HFFc6 (cell line): ENCODE measurements around the gene DDR1. TPM values are rescaled to one million over a fixed set of nuclear protein-coding genes. Genes with fewer than 3 reads are reported as not detected.

Experiments used
- DNase-seq: peaks from one replicate; pipeline ENCODE4 v3.0.0-alpha.2; 2018
- H3K27ac Mint-ChIP-seq: 2 replicates; pipeline ENCODE4 v1.8.0; 2020; ENCODE audit warnings: mild to moderate bottlenecking, mixed read lengths
- H3K27me3 Mint-ChIP-seq: 2 replicates; pipeline ENCODE4 v1.8.0; 2021; ENCODE audit warnings: mild to moderate bottlenecking, moderate library complexity, mixed read lengths; ENCODE audit not compliant: insufficient read depth
- H3K36me3 Mint-ChIP-seq: 2 replicates; pipeline ENCODE4 v1.8.0; 2021; ENCODE audit warnings: low read depth, mixed read lengths
- H3K4me1 Mint-ChIP-seq: 2 replicates; pipeline ENCODE4 v1.8.0; 2020; ENCODE audit warnings: low read depth, mixed read lengths
- H3K4me3 Mint-ChIP-seq: 2 replicates; pipeline ENCODE4 v1.8.0; 2020; ENCODE audit warnings: mild to moderate bottlenecking, moderate library complexity, mixed read lengths
- H3K9me3 Mint-ChIP-seq: 2 replicates; pipeline ENCODE4 v1.8.0; 2020; ENCODE audit warnings: mild to moderate bottlenecking, mixed read lengths
- CTCF ChIP-seq: fragments of 200-600 bp; sonication (generic); IDR thresholded peaks from 2 replicates; pipeline ENCODE4 v1.5.0; 2021; ENCODE audit warnings: antibody characterized with exemption, mild to moderate bottlenecking
- total RNA-seq, 6 experiments: library from RNA; stranded (reverse); fragmentation: NEBNext Ultra II Directional; extraction: Animal tissue kit (Norgen Biotek cat#: 25700); gene quantifications; 2 replicates in 1 of 6; 3 replicates in 5 of 6; pipeline ENCODE4 v1.2.3, GENCODE V29; 2021

DDR1 gene
- total RNA-seq, 6 experiments from 2014 or later, result 28.0 to 42.5 (median 31.6) TPM

DNA sequence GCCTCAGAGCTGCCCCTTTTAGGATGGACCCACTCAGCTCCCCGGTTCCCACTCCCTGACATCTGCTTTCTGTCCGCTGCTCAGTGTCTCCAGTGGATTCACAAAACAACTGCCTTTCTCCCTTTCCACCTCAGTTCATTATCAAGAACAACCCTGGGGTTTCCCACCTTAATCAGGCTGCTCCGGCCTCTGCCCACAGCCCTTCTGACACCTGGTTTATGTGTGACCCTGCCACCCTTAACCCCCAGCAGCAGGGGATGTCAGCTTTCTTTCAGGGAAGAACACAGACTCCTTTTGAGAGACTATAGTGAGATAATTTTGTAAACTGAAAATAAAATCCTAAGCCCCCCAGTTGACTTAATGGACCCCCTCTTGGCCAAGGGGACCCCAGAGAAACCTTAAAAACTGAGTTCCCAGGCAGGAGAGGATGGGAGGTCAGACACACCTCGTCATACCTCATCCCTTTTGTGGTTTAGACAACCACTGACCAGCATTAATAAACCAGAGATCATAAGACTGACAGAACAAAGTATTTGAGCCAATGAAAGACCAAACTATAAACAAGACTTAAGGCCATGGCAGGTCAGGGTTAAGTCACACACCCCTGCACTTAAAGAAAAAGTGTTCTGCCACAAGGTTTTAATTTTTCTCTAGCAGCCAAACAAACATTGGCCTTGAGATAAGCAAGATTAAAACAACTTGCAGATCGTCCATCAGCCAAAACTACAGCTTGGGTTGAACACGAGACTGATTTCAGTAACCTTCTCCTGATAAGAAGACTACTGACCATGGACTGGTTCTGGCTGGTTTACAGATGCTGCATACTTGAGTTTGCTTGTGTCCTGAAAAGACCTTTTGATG lies 42.4 kb upstream of the DDR1 start:
- DNase-seq, result no peak
- H3K4me1 Mint-ChIP-seq, result peaks cover 36% of the 10 kb centered on the region
- peaks cover 5% of the 10 kb centered on the region for H3K27me3 Mint-ChIP-seq
- no peak overlapping the region for H3K27ac Mint-ChIP-seq
- H3K9me3 Mint-ChIP-seq, result no peaks in the 10 kb centered on the region
- H3K36me3 Mint-ChIP-seq, result no peaks in the 10 kb centered on the region
- no peak for TF ChIP-seq CTCF
- no peak overlapping the region for H3K4me3 Mint-ChIP-seq

- H3K36me3 Mint-ChIP-seq, result no peaks in the 10 kb centered on the region
- no peak overlapping the region for H3K27ac Mint-ChIP-seq
- no peak for DNase-seq
- TF ChIP-seq CTCF, result no peak
- H3K27me3 Mint-ChIP-seq, result peaks cover 5% of the 10 kb centered on the region
- peaks cover 37% of the 10 kb centered on the region for H3K4me1 Mint-ChIP-seq
- H3K9me3 Mint-ChIP-seq, result no peaks in the 10 kb centered on the region
- no peak overlapping the region; the same call in 1 of the 2 replicates for H3K4me3 Mint-ChIP-seq
Observed at GRCh38 chr6:30842754-30843610, 41.3 kb upstream of the DDR1 start.

GRCh38 chr6:30843611-30843998 lies 40.7 kb upstream of the DDR1 start:
- peaks cover 38% of the 10 kb centered on the region for H3K4me1 Mint-ChIP-seq
- TF ChIP-seq CTCF, result no peak

GRCh38 chr6:30844118-30844535 lies 40.2 kb upstream of the DDR1 start:
- Mint-ChIP-seq H3K4me1 (peaks cover 38% of the 10 kb centered on the region), H3K9me3 (no peaks in the 10 kb centered on the region), H3K4me3 (no peak overlapping the region), H3K27me3 (peaks cover 6% of the 10 kb centered on the region), H3K27ac (no peak overlapping the region; the same call in 1 of the 2 replicates), H3K36me3 (no peaks in the 10 kb centered on the region)
- TF ChIP-seq CTCF, result no peak
- DNase-seq, result peak; percentile 46

More at GRCh38 chr6:30843611-30843998, 40.7 kb upstream of the DDR1 start:
- peak overlapping the region; percentile 31; the same call in 1 of the 2 replicates for H3K4me3 Mint-ChIP-seq
- no peaks in the 10 kb centered on the region for H3K9me3 Mint-ChIP-seq
- H3K27ac Mint-ChIP-seq, result no peak overlapping the region
- H3K27me3 Mint-ChIP-seq, result peaks cover 6% of the 10 kb centered on the region
- DNase-seq, result no peak
- no peaks in the 10 kb centered on the region for H3K36me3 Mint-ChIP-seq

GRCh38 chr6:30845183-30845582 lies 39.1 kb upstream of the DDR1 start:
- Mint-ChIP-seq H3K4me3 (no peak overlapping the region), H3K9me3 (0 out of 2 replicates have a peak, but pooled peaks cover under 1% of the 10 kb centered on the region), H3K36me3 (no peaks in the 10 kb centered on the region), H3K4me1 (peaks cover 38% of the 10 kb centered on the region), H3K27ac (no peak overlapping the region), H3K27me3 (peaks cover 6% of the 10 kb centered on the region)
- TF ChIP-seq CTCF, result no peak
- no peak for DNase-seq
